NCI-H2029 (cell line): ENCODE measurements around the gene MON1A.
"Not testable (repeated sequence)": the region's sequence is repeated elsewhere in the genome, so short reads cannot be mapped to it uniquely, and the experiment has no call there.

Source experiments
- DNase-seq: peaks from one replicate; lab custom pipeline; 2025; lab: John Stamatoyannopoulos, UW

Gene MON1A

DNA sequence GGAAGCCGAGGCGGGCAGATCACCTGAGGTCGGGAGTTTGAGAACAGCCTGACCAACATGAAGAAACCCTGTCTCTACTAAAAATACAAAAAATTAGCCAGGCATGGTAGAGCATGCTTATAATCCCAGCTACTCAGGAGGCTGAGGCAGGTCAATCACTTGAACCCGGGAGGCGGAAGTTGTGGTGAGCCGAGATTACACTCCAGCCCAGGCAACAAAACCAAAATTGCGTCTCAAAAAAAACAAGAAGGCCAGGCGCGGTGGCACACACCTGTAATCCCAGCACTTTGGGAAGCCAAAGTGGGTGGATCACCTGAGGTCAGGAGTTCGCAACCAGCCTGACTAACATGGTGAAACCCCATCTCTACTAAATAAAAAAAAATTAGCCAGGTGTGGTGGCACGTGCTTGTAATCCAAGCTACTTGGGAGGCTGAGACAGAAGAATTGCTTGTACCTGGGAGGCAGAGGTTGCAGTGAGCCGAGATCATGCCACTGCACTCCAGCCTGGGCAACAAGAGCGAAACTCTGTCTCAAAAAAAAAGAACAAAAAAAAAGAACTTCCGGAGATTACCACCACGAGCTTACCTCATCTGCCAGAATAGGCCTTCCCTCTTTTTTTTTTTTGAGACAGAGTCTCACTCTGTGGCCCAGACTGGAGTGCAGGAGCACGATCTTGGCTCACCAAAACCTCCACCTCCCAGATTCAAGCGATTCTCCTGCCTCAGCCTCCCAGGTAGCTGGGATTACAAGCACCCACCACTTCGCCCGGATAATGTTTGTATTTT, 11.6 kb downstream of the MON1A start:
- DNase-seq, result not testable (repeated sequence)

DNA sequence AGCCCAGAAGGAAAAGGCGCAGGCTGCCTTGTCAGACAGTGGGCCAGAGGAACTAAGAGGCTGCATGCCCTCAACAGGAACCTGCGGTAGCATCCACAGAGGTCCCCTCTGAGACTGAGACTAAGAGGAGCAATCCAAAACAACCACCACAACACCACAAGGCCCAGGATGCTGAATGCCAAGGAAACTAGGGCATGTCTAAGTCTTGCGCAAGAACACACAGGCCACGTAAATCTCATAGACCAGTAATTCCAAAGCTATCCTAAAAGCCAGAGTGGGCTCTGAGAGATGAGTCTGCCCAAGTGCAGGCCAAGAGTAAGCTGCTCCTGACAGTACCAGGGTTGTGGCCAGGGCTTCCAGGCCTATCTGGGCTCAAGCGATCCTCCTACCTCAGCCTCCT, 12.9 kb downstream of the MON1A start:
- DNase-seq, result no peak

DNA sequence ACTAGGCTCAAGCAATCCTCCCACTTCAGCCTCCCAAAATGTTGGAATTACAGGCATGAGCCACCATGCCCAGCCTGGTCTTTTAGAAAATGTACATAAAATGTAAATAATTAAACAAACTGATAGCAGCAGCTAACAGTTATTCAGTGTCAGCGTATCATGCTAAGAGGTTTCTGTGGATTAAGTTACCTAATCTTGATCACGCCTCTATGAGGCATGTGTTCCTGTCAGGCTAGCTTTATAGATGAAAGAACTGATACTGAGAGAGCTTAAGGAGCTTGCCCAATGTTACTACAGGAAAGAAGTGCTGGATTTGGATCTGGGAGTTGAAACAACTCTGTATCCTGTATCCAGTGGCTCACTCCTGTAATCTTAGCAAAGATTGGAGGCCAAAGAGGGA, 14.7 kb downstream of the MON1A start:
- DNase-seq, result no peak

DNA sequence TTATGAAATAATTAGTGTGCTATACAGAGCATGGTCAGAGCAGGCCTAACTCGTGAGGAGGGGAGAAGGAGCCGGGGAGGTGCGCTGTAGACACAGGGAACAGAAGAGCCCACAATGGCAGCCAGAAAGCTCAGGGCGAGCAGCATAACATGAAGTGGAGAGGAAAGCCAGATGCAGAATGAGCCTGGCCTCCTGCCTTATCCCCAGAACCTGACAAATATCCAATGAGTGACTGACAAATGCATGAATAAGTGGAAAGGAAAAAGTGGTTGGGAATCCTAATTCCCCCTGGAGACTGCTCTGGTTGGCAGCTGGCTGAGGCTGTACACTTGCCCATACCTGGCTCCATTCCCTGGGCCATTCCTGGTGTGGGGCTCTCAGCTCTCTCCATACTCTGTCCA, 16.7 kb downstream of the MON1A start:
- no peak for DNase-seq

DNA sequence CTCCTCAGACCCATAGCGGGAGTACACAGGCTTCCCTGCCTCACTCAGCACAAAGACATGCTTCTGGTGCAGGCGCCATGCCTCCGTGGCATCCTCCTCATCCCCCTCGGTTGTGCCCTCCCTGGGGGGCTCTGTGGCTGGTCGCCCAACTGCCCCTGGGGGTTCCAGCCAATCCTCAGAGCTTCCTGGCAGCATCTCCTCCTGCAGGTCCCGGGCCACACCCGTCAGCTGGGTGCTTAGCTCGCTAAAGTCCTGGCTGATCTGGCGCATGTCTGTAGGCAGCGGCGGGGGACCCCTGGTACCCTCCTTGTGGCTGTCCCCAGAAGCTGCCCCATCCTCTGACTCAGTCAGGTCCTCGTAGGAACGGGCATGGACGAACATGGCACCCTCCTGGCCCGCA, 18.0 kb downstream of the MON1A start:
- DNase-seq, result no peak

DNA sequence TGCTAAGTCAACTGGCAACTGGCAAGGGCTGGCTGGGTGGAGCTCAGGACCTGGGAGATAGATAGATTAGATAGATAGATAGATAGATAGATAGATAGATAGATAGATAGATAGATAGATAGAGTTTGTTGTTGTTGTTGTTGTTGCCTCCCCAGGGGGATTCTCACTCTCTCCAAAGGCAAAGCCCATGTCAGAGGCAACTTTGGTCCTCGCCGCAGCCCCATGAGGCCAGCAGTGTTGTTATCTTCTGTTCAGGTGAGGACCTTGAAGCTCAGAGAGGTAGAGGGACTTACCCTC, 18.5 kb downstream of the MON1A start:
- DNase-seq, result no peak

DNA sequence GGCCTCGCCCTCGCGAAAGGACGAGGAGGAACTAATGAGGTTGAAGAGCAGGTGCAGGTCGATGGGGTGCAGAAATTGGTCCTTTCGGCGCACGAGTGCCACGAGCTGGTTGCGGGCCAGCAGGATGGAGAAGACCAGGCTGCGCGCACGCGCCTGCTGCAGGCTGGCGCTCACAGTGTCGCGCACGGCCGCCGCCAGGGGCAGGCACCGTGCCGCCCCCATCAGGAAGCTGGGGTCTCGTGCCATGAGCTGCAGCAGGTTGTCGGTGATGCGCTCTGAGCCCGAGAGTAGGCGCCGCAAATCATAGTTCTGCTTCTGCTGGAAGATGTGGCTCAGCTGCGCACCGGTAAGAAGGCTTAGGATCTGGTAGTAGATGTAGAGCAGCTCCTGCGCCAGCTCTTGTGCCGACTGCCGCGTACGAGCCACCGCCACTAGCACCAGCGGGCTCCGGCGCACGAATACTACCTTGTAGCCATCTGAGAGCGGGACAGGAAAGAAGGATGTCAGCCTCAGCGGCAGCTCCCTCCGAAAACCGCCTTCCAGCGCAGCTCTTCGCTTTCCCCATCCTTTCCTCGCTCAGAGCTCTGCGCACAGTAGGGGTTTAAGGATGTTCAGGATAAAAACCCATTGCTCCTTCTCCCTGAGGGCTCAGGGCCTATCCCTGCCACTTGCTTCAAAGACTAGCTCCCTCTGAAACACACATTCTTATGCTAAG, 19.0 kb downstream of the MON1A start:
- no peak for DNase-seq

DNA sequence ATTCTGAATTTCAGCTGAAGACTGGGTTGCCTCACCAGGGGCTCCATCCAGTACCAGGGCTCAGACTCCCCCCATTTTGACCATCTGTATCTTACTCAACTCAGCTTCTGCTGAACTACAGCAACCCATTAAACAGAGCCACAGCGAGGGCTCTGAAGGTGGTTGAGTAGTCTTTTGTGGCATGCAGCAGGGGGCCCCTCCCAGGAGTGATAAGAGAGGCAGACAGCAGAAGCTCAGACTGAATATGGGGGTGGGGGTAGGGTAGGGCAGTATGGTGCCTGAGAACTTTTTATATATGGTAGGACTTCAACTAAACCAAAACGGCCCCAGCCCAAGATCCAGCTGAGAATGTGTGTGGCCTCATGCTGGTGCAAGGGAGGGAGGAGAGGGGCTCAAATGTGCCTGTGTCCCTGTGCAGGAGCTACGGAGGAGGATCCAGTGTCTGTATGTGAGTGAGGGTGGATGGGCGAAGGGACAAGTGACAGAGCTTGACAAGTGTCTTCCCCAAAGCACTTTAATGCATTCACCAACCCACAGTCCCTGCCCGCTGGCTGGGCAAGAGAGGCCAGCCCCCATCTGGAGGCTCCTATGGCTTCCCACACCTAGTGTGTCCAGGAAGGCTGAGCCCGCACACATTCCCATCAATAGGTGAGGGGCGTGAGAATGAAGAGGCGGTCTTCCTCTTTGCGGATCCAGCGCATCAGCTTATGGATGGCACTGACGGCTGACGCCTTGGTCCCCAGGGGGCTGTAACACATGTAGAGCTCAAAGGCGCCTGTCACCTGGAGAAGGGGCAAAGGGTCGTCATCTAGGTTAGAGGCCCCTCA, 21.0 kb downstream of the MON1A start:
- no peak for DNase-seq

DNA sequence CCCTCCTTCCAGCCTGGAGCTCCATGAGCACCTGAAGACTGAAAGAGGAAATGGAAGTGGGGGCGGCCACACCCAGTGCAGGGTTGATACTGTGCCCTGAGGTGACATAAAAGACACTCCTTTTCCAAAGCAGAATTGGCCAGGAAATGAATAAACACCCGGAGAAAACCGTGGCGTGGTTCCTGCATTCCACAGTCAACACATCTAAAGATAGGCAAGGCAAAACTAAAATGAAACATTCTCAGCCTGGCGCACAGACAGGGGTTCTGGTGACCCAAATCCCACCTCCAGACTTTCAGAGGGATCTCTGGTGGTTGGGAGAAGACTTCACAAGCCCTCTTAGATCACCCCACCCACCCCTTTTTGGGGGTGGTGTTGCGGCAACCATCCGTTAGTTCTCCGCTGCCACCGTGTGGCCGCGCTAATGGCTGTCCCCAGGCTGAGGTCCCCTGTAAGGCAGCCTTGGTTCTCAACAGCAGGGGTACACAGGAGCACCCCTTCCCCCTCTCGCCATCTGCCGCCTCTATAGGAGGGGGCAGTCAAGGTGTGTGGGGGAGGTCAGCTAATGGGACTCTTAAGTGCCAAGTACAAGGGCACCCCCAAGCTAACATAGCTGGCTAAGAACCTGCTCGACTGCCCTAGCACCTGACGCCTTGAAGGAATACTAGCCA, 23.4 kb downstream of the MON1A start:
- no peak for DNase-seq

DNA sequence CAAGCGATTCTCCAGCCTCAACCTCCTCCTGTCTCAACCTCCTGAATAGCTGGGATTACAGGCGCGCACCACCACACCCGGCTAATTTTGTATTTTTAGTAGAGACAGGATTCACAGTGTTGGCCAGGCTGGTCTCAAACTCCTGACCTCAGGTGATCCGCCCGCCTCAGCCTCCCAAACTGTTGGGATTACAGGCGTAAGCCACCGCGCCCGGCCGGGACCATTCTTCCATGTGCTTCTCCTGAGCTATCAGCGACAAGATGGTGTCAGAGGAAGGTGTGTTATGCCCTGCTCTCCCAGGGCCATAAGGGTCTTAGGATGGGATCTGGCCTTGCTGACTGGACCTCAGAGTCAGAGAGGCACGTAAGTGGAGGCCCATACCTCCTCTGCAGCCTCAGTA, 25.2 kb downstream of the MON1A start:
- not testable (repeated sequence) for DNase-seq

DNA sequence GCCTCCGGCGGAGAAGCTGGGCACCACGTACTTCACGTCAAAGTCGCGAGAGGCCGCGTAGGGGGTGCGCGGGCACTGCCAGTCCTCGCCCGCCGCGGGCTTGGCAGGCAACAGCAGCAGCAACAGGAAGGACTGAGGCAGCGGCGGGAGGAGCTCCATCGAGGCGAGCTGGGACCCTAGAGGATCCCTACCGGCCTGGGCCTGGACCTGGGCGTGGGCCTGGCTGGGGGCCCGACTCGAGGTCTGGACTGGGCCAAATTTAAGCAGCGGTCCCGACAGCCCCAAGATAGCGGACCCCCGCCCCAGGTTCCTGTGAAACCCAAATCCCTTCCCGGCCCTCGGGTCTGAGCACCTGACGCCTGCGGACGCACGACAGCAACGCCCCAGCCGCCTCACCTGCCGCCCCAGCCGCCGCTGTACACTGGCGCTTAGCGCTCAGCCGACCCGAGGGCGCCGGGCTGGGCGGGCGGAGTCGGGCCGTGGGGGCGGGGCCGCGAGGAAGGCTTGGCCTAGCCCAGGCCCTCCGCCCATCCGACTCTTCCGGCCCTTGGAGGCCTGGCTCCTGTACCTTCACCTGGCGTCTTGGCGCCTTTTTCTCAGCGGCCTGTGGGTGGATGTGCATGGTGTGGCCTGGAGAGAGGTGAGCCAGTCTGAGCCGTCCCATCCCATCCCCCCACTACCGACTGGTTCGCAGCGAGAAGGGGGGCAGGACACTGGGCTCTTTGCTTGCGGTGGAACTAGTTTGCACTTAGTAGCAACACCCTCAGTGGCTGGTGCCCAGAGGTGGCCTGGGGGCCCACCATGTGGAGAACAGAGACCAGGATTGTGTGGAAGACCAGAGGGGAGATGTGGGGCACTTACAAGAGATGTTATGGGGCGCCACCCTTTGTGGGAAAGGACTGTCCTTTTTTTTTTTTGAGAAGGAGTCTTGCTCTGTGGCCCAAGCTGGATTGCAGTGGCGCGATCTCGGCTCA, 25.9 kb downstream of the MON1A start, which contains the start of gene MST1R:
TSS of gene MST1R (minus strand) at position 423 of the 974 bp plus-strand sequence. CDS start at position 159, 264 bp downstream.
- peak; percentile 89 for DNase-seq

DNA sequence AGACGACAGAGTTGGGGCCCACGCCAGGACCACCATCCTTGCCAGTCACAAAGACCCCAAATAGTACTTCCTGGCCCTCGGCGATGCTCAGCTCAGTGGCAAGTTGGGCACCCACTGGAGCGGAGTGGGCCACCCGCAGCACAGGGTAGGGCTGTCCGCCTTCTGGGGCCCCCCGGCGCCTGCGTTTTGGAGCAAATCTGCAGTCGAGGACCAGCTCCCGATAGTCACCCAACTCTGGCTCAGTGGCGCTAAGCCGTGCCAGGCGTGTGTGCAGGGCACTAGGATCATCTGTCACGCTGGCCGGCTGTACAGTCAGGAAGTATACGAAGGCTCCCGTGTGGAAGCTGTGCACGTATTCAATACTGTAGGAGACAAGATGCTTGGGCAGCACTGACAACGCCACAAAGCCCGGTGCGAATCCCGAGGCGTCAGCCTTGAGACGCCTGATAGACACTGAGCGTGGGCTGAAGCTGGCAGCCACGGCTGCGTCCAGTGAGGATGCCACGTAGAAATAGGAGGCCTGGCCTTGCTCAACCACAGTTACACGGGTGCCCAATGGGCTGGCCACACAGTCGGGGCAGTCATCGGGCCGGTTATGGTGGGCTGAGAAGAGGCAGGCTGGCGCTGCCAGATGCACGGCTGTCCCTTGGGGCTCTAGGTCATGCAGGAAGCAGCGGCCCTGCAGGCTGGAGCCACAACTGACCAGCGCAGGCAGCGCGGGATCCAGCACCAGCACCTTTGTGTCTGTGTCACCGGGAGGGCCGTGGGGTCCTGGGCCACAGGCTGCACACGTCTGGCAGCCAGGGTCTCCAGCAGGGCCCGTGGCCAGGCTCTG, 26.9 kb downstream of the MON1A start:
- DNase-seq, result no peak

DNA sequence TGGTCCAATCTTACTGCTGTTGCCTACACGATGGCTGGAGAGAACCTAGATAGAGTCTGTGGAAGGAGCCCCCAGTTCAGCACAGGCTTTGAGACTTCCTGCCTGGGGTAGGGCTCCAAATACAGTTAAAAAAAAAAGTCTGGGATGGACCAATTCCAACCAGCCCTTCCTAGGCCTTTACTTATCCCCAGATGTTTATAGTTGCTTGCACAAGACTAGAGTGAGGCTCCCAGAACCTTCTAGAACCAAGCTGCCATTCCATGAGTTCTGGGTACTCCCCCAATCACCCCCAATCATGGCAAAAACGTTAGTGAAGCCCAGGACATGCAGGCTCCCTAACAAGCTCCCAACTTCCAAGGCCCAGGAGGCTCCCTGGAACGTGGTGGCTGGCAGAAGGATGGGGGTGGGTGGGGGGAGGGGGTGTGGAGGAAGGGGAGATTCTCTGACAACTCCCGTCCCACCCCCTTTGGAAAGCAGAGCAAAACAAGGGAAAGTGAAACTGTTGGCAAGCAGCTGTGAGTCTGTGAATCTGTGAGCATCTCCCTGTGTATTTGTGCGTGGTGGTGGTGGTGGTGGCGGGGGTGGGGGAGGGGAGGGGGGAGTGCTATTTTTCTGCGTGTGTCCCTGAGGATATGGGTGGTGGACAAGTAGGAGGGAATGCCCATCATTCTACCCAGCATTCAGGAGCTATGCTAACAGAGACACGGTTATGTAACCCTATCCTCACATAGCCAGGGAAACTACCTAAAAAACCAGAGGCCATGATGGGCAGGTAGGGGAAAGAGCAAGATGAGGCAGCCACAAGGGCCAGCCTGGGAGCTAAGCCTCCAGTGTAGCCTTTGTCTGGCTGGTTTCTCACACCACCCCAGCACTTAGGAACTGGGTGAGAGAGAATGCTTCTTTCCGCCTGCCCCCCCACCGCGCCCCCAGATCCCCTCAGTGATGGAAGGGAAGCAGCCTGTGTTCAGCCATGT, 28.0 kb downstream of the MON1A start:
- no peak for DNase-seq

DNA sequence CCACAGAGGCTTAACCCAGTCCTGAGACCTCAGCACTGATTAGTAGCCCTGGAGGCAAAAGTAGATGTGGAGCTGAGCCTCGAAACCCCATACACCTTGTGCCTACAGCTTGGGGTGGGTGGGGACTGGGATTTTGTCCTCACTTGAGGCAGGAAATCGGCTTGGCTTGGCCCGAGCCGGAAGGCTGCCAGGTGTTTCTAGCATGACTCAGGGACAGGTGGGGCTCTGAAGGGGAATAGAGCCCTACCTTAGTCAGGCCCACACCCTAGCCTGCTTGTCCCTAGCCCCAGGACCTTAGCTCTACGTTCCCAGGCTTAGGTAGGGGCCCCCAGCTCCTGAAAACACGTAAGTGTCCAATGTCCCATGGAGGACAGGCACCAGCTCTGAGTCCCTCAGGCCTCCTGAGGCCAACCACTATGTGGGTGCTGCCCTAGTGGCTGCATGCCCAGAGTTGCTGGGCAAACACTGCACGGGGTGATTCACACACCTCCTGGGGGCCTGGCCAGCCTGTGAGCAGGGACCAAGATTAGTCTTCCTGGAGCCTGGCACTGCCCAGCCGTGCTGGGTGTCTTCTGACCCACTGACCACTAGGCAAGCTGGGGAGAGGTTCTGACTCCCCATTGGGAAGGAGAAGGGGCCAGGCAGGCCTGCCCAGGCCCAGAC, 29.0 kb downstream of the MON1A start:
- peak; percentile 62 for DNase-seq

DNA sequence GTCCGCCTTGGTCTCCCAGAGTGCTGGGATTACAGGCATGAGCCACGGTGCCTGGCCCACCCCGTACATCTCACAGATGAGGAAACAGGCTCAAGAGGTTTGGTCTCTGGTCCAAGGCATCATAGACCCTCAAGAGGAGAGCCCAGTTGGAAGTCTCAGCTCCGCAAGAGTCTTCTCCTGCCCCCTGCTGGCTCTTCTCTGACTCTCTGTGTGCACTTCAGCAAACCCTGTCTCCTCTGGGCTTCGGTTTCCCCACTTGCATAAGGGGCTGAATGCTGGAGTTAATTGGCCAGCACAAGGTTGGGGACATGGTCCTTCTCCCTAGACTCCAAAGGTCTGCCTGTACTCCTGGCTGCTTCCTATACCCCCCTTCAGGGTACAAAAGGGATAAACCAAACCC, 29.8 kb downstream of the MON1A start:
- no peak for DNase-seq

DNA sequence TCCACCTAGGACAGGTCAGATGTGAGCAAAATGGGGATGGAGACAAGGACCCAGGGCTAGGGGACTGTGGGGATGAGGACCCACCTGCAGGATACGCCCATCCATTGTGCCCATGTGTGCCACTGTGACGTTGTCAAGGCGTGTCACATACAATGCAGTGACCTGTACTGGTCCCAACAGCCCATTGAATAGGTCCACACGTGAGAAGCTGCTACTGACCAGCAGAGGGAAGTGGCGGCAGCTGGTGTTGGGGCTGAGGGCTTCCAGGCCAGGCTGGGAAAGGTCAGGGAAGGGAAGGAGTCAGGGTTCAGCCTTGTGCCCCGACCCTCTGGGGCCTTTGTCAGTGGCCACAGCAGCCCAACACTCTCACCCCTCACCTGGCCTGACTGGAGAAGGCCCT, 30.6 kb downstream of the MON1A start:
- DNase-seq, result no peak

DNA sequence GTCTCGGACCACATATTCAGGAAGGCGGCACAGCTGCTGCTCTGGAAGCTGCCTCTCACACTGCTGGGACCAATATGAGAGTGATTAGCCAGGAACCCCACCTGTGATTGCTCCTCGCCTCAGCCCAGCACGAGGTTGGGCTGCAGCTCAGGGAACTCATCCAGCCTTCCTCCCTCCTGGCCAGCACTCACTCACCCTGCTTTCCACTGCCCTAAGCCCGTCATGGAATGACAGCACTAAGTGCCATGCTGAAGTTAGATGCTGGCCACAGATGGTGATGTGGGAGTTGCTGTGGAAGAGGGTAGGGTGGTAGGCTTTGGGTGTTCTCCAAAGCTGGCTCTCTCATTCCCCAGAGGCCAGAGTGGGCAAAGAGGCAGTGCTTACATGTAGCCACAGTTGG, 33.3 kb downstream of the MON1A start:
- no peak for DNase-seq

DNA sequence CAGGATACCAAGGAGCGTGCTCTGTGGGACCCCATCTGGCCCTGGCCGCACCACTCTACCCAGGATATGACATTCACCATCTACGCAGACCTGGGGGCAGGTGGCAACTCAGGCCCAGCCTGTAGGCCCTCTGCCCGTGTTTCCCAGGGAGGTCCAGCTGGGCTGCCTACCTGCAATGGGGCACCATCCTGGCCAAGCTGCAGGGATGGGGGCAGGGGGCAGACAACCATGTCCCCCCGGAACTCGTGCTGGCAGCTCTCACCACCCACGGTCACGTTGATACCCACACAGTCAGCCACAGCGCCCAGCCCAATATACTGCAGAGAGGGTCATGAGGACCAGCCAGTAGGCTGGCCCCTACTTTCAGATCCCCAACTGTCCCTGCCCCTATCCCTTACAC, 33.8 kb downstream of the MON1A start:
- DNase-seq, result no peak
